Body of pancreas (tissue), 4 donors: ENCODE results near the gene RASA2. TPM values are rescaled to one million over a fixed set of nuclear protein-coding genes. Genes with fewer than 3 reads are reported as not detected.
A peak's percentile ranks its signal among the peaks of the same experiment; 100 is the strongest.

Experiments used
- ATAC-seq: fragments of 150-250 bp; one replicate; pipeline ENCODE4 v1.9.1; 2016
- DNase-seq, 4 donors: peaks; one replicate each; pipeline ENCODE4 v3.0.0-alpha.2; 2019
- H3K27ac ChIP-seq, 4 donors: fragments of 200-600 bp; sonication (generic); 1 replicate in 3 of 4; 2 replicates in 1 of 4; pipeline versions ENCODE4 v1.5.1 to v1.6.1; 2016 to 2019; ENCODE audit warnings: mild to moderate bottlenecking in 1 of 4, mixed read lengths in 1 of 4, moderate library complexity in 1 of 4
- H3K27me3 ChIP-seq, 2 donors: fragments of 200-600 bp; sonication (generic); one replicate each; pipeline ENCODE4 v1.6.0; 2016; ENCODE audit warnings: mild to moderate bottlenecking in 1 of 2
- H3K36me3 ChIP-seq, 2 donors: fragments of 200-600 bp; sonication (generic); replicated peaks in 1 of 2; 2 replicates each; pipeline ENCODE4 v1.5.1; 2016; ENCODE audit warnings: low read depth in 2 of 2; ENCODE audit not compliant: insufficient read depth in 1 of 2
- H3K4me1 ChIP-seq: fragments of 200-600 bp; sonication (generic); one replicate; pipeline ENCODE4 v1.6.0; 2016
- H3K4me3 ChIP-seq, 2 donors: fragments of 200-600 bp; sonication (generic); 1 replicate in 1 of 2; 2 replicates in 1 of 2; pipeline ENCODE4 v1.5.1; 2016 to 2019
- H3K9me3 ChIP-seq, 3 donors: fragments of 200-600 bp; sonication (generic); 1 replicate in 2 of 3; 2 replicates in 1 of 3; pipeline ENCODE4 v1.5.1; 2016
- POLR2A ChIP-seq, 3 donors: fragments of 450-650 bp; IDR thresholded peaks; one replicate each; pipeline ENCODE4 v1.6.1; 2016; ENCODE audit warnings: antibody characterized with exemption in 3 of 3, mild to moderate bottlenecking in 2 of 3
- WGBS, 2 donors: methylation state at CpG; one replicate each; pipeline ENCODE4 v1.1.5; 2017; 5-methylcytosine and 5-hydroxymethylcytosine counted together
- intact Hi-C: fragments of 100-400 bp; cut with DNase I; formaldehyde crosslinking; loops from one replicate; pipeline ENCODE4 v1.15.1; 2023
- total RNA-seq, 2 donors: library from RNA; depleted of rRNA; stranded (reverse); fragments of >200 nt; gene quantifications; one replicate each; pipeline ENCODE4 v1.1.0, GENCODE V29; 2016
- TF ChIP-seq, protein P1 (sequence below), 7 experiments: fragments of 450-650 bp in 4 of 7; fragments of 200-600 bp in 3 of 7; sonication (generic) in 3 of 7; IDR thresholded peaks; one replicate each; pipeline ENCODE4 v1.5.1; 2016 to 2019; ENCODE audit warnings: antibody characterized with exemption in 7 of 7

Gene RASA2
- total RNA-seq, 2 donors from 2014 or later, result 6.9 to 19.2 TPM

DNA sequence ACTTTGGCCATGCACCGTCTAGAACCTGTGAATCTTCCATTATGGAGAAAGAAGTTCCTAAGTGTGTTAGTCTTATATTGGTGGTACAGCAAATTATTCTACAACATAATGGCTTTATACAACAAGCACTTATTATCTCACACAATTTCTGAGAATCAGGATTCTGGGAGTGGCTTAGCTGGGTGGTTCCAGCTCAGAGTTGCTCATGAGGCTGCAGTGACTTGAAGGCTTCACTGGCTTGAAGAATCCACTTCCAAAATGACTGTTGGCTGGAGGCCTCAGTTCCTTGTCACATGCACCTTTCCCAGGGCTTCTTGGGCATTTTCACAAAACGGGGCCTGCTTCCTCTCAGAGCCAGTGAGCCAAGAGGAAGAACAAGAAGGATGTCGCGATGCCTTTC lies 169.0 kb downstream of the RASA2 start:
- no peaks in the 10 kb centered on the region for H3K27me3 ChIP-seq
- H3K36me3 ChIP-seq, result no peaks in the 10 kb centered on the region
- intact Hi-C loops, result no loop called here
- H3K4me3 ChIP-seq, result no peak overlapping the region
- 80 to 82% methylated on average over 4 of the region's 4 CpGs for WGBS, 2 donors
- H3K4me1 ChIP-seq, result peaks cover 14% of the 10 kb centered on the region
- no peak for DNase-seq
- TF ChIP-seq, protein P1, sequence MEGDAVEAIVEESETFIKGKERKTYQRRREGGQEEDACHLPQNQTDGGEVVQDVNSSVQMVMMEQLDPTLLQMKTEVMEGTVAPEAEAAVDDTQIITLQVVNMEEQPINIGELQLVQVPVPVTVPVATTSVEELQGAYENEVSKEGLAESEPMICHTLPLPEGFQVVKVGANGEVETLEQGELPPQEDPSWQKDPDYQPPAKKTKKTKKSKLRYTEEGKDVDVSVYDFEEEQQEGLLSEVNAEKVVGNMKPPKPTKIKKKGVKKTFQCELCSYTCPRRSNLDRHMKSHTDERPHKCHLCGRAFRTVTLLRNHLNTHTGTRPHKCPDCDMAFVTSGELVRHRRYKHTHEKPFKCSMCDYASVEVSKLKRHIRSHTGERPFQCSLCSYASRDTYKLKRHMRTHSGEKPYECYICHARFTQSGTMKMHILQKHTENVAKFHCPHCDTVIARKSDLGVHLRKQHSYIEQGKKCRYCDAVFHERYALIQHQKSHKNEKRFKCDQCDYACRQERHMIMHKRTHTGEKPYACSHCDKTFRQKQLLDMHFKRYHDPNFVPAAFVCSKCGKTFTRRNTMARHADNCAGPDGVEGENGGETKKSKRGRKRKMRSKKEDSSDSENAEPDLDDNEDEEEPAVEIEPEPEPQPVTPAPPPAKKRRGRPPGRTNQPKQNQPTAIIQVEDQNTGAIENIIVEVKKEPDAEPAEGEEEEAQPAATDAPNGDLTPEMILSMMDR (IDR thresholded peaks at IDR 0.05), result no peak
- no peak for TF ChIP-seq POLR2A (IDR thresholded peaks at IDR 0.05)
- ATAC-seq, result no peak
- no peak overlapping the region for H3K27ac ChIP-seq
- no peaks in the 10 kb centered on the region for H3K9me3 ChIP-seq

- Histone ChIP-seq H3K27ac (no peak overlapping the region), H3K27me3 (no peaks in the 10 kb centered on the region), H3K4me1 (peaks cover 15% of the 10 kb centered on the region), H3K4me3 (no peak overlapping the region), H3K9me3 (no peaks in the 10 kb centered on the region), H3K36me3 (no peaks in the 10 kb centered on the region)
- no peak for TF ChIP-seq POLR2A (IDR thresholded peaks at IDR 0.05)
- TF ChIP-seq, protein P1 (IDR thresholded peaks at IDR 0.05), result no peak
- WGBS, 2 donors, result 63 to 68% methylated on average over 4 of the region's 4 CpGs
- intact Hi-C loops, result no loop called here
- ATAC-seq (no peak), DNase-seq (no peak)
Measured at GRCh38 chr3:141656771-141657170, 169.9 kb downstream of the RASA2 start.

GRCh38 chr3:141657516-141657915 lies 170.7 kb downstream of the RASA2 start:
- TF ChIP-seq, protein P1 (IDR thresholded peaks at IDR 0.05), result no peak
- no peak for TF ChIP-seq POLR2A (IDR thresholded peaks at IDR 0.05)
- Histone ChIP-seq H3K27ac (no peak overlapping the region), H3K9me3 (no peaks in the 10 kb centered on the region), H3K4me1 (peaks cover 15% of the 10 kb centered on the region), H3K27me3 (no peaks in the 10 kb centered on the region), H3K36me3 (no peaks in the 10 kb centered on the region), H3K4me3 (no peak overlapping the region)
- ATAC-seq (no peak), DNase-seq (no peak)
- intact Hi-C loops, result no loop called here

DNA sequence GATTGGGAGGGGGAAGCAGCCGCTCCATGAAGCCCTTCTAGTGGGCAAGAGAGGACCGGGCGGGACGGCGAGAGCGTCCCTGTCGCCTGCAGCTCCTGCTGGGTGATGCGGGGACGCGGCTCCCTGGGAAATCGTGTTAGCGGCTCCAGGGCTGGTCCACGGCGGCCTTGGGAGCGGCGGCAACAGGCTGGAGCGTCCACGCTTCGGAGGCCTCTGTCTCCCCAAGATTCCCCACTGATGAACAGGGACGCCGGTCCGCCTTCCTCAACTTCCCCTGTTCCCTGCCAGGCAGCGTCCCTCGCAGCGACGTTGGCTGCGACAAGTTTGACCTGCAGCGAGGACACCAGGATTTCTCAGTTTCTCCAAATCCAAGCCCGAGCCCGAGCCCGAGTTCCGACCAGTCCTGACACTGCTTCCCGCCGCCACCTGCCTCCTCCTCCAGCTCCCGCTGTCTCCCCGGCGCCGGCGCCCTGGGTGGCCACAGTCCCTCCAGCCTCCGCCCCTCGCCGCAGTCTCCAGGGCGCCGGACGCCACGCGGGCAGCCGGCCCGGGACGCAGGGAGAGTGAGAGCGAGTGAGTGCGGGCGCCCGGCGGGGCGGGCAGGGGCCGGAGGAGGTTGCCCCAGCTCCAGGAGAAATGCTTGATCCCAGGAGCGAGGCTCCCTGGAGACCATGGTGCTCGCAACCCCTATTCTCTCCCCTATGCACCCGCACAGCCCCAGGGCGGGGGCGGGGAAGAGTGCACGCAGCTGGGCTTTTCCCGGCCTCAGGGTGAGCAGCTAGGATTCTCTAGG lies 173.2 kb downstream of the RASA2 start:
- H3K27me3 ChIP-seq, result no peaks in the 10 kb centered on the region
- H3K4me1 ChIP-seq, result peaks cover 15% of the 10 kb centered on the region
- WGBS, 2 donors, result 1 to 2% methylated on average over 17 to 57 of the region's 64 CpGs
- peak in 2 of 3 donors; percentile 49 to 54 for TF ChIP-seq POLR2A (IDR thresholded peaks at IDR 0.05)
- TF ChIP-seq, protein P1 (IDR thresholded peaks at IDR 0.05), result no peak
- H3K9me3 ChIP-seq, result no peaks in the 10 kb centered on the region
- ATAC-seq (peak; percentile 87), DNase-seq (peak; percentile 67 to 75 (median 68))
- intact Hi-C loops, result no loop called here
- H3K27ac ChIP-seq, result peak overlapping the region in 3 of 4 donors; percentile 40 to 60 (median 56)
- peak overlapping the region; percentile 12 to 42 for H3K4me3 ChIP-seq
- H3K36me3 ChIP-seq, result no peaks in the 10 kb centered on the region

DNA sequence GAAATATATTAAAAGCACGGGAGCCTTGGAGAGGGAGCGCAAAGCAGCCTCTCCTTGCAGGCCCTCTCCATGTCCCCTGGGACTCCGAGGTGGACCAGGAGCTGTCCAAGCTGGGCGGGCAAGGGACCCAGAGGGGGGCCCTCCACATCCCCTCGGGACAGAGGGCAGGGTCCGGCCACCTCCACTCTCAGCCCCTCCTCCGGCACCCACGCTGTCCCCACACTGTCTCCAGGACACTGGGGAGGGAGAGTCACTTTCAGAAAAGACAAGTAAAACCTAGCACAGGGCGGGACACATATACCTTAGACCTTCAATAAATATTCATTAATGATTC lies 173.8 kb downstream of the RASA2 start:
- peak overlapping the region in 3 of 4 donors; percentile 40 to 60 (median 56) for H3K27ac ChIP-seq
- H3K27me3 ChIP-seq, result no peaks in the 10 kb centered on the region
- intact Hi-C loops, result no loop called here
- no peak for DNase-seq
- H3K9me3 ChIP-seq, result no peaks in the 10 kb centered on the region
- H3K4me3 ChIP-seq, result peak overlapping the region; percentile 12 to 42
- no peak for TF ChIP-seq POLR2A (IDR thresholded peaks at IDR 0.05)
- TF ChIP-seq, protein P1 (IDR thresholded peaks at IDR 0.05), result no peak
- peak; percentile 18 for ATAC-seq
- peaks cover 15% of the 10 kb centered on the region for H3K4me1 ChIP-seq
- 32 to 38% methylated on average over 4 to 9 of the region's 9 CpGs for WGBS, 2 donors
- no peaks in the 10 kb centered on the region for H3K36me3 ChIP-seq
